K562 (cell line): Measurements from ENCODE around the gene ZDHHC1. TPM values are rescaled to one million over a fixed set of nuclear protein-coding genes. Genes with fewer than 3 reads are reported as not detected.

Experiments used
- CTBP1 ChIP-seq: fragments of 450-650 bp; IDR thresholded peaks from 2 replicates; pipeline ENCODE4 v1.6.1; 2016; ENCODE audit warnings: borderline replicate concordance
- FOXA3 ChIP-seq, 2 experiments: fragments of 450-650 bp in 1 of 2; sonication (generic) in 1 of 2; formaldehyde crosslinking; IDR thresholded peaks in 1 of 2; conservative IDR thresholded peaks in 1 of 2; 2 replicates each; pipeline versions ENCODE4 v1.4.0 to v1.8.0; 2020 to 2022; ENCODE audit warnings: mild to moderate bottlenecking in 2 of 2, missing genetic modification reagents in 1 of 2
- L3MBTL2 ChIP-seq: fragments of 450-650 bp; IDR thresholded peaks from 2 replicates; pipeline ENCODE4 v1.6.1; 2016; ENCODE audit warnings: mild to moderate bottlenecking, moderate library complexity
- MYC ChIP-seq, 2 experiments: fragments of 250-450 bp in 1 of 2; sonication (Bioruptor Pico) in 1 of 2; IDR thresholded peaks; 2 replicates each; pipeline versions ENCODE4 v1.5.1 to v1.6.1; 2012 to 2021; ENCODE audit warnings: low read depth in 2 of 2, borderline replicate concordance in 1 of 2, improper control_type of control experiment in 1 of 2, low read length in 1 of 2, mild to moderate bottlenecking in 1 of 2, moderate library complexity in 1 of 2
- NCOA1 ChIP-seq: fragments of 450-650 bp; IDR thresholded peaks from 2 replicates; pipeline ENCODE4 v1.6.1; 2016; ENCODE audit warnings: low read depth
- POLR2G ChIP-seq: fragments of 200-400 bp; formaldehyde crosslinking; IDR thresholded peaks from 2 replicates; pipeline ENCODE4 v1.6.1; 2017; ENCODE audit warnings: low read depth, mild to moderate bottlenecking, antibody characterized with exemption, low read length, moderate library complexity
- SIRT6 ChIP-seq: IDR thresholded peaks from one replicate; pipeline ENCODE4 v1.6.1; 2012; ENCODE audit warnings: low read depth, mild to moderate bottlenecking, control low read depth, inconsistent platforms, low read length, moderate library complexity
- TCF15 ChIP-seq: fragments of 250-450 bp; sonication (Bioruptor Pico); IDR thresholded peaks from 2 replicates; pipeline ENCODE4 v1.8.0; 2022; ENCODE audit warnings: moderate library complexity, mild to moderate bottlenecking, inconsistent platforms
- U2AF1 ChIP-seq: fragments of 200-400 bp; formaldehyde crosslinking; optimal IDR thresholded peaks from 2 replicates; pipeline ENCODE3; 2017; ENCODE audit warnings: mild to moderate bottlenecking, low read depth, low read length, moderate library complexity
- USF1 ChIP-seq: sonication (generic); formaldehyde crosslinking; IDR thresholded peaks from 2 replicates; pipeline ENCODE4 v1.9.0; 2022; ENCODE audit warnings: mild to moderate bottlenecking, missing genetic modification reagents
- ZHX1 ChIP-seq: fragments of 150-350 bp; conservative IDR thresholded peaks from 2 replicates; pipeline ENCODE4 v1.6.1; 2014; ENCODE audit warnings: low read length
- ZNF696 ChIP-seq: fragments of 250-450 bp; sonication (Bioruptor Pico); conservative IDR thresholded peaks from 2 replicates; pipeline ENCODE4 v1.4.0; 2020; ENCODE audit warnings: mild to moderate bottlenecking, moderate library complexity
- ZNF740 ChIP-seq, 3 experiments: fragments of 200-800 bp in 1 of 3; sonication (Bioruptor generic) in 1 of 3; sonication (generic) in 1 of 3; formaldehyde crosslinking in 1 of 3; IDR thresholded peaks; 2 replicates each; pipeline versions ENCODE4 v1.6.1 to v1.8.0; 2016 to 2022; ENCODE audit warnings: mild to moderate bottlenecking in 2 of 3, missing compliant biosample characterization in 2 of 3, missing genetic modification characterization in 2 of 3, missing genetic modification reagents in 1 of 3
- ZNF75A ChIP-seq: fragments of 450-650 bp; formaldehyde crosslinking; IDR thresholded peaks from 2 replicates; pipeline ENCODE4 v1.4.0; 2020; ENCODE audit warnings: mild to moderate bottlenecking
- polyA plus RNA-seq, 8 experiments: library from polyadenylated mRNA; depleted of rRNA in 4 of 8; stranded (reverse) in 5 of 8; unstranded in 3 of 8; fragments of >200 nt; fragmentation: Nextera tagmentation in 2 of 8; fragmentation: Illumina TruSeq in 1 of 8; extraction: Ambion mirVana in 2 of 8; extraction: Trizol in 1 of 8; gene quantifications; 2 replicates each; pipeline versions ENCODE4 v1.2.1 to v1.2.3, GENCODE V29; 2011 to 2014; ENCODE audit warnings: inconsistent platforms in 1 of 8, missing spikeins in 1 of 8
- total RNA-seq, 7 experiments: library from RNA; depleted of rRNA in 6 of 7; stranded (reverse); fragments of >200 nt in 6 of 7; fragmentation: Illumina TruSeq in 2 of 7; extraction: Trizol in 2 of 7; gene quantifications; 2 replicates each; pipeline versions ENCODE4 v1.2.1 to v1.2.3, GENCODE V29; 2011 to 2021; ENCODE audit warnings: low replicate concordance in 1 of 7

Gene ZDHHC1
- total and polyA plus RNA-seq, 9 of the 15 experiments (the other 6 are each of a cell fraction or from before 2014, with no cell fraction given), result 0.06 to 0.77 (median 0.25) TPM; not detected in 4

- TF ChIP-seq TCF15 (CRISPR knock-in tag) (no peak), L3MBTL2 (peak; percentile 56; the same call in 1 of the 2 replicates), POLR2G (0 out of 2 replicates have a peak, but pooled peaks have one; percentile 30), CTBP1 (peak; percentile 57; the same call in 1 of the 2 replicates), NCOA1 (no peak), ZNF75A (CRISPR knock-in tag) (no peak), FOXA3 (CRISPR knock-in tag; conservative IDR thresholded peaks at IDR 0.05 in 1 of 2, IDR thresholded peaks at IDR 0.05 in 1 of 2) (no peak), MYC (IDR thresholded peaks at IDR 0.05; ENCODE audit: low read depth, low read length) (peak; percentile 51; the same call in 1 of the 2 replicates), MYC (CRISPR knock-in tag; IDR thresholded peaks at IDR 0.05; ENCODE audit: borderline replicate concordance, low read depth) (no peak), ZNF740 (CRISPR knock-in tag; IDR thresholded peaks at IDR 0.05) (0 out of 2 replicates have a peak, but pooled peaks have one; percentile 43), ZNF740 (tag; IDR thresholded peaks at IDR 0.05) (peak in 1 of 2 experiments; percentile 41; a peak in 1 of 4 replicates), U2AF1 (no peak), USF1 (CRISPR knock-in tag) (peak; percentile 44), ZNF696 (CRISPR knock-in tag) (no peak), SIRT6 (no peak), ZHX1 (no peak)
Measured at GRCh38 chr16:67430504-67430976, 14.3 kb upstream of the ZDHHC1 start (continued).
